ENCODE data around the gene RPS25.

DNA sequence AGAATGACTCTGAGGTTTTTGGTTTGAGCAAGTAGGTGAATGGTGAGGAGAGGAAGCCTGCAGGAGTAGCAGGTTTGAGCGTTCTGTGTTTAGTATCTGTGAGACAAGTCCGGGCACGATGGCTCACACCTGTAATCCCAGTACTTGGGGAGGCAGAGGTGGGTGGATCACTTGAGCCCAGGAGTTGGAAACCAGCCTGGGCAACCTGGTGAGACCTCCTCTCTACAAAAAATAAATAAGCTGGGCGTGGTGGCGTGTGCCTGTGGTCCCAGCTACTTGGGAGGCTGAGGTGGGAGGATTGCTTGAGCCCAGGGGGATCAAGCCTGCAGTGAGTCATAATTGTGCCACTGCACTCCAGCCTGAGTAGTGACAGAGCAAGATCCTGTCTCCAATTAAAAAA lies 29.9 kb downstream of the RPS25 start:
- TF ChIP-seq, protein P1, sequence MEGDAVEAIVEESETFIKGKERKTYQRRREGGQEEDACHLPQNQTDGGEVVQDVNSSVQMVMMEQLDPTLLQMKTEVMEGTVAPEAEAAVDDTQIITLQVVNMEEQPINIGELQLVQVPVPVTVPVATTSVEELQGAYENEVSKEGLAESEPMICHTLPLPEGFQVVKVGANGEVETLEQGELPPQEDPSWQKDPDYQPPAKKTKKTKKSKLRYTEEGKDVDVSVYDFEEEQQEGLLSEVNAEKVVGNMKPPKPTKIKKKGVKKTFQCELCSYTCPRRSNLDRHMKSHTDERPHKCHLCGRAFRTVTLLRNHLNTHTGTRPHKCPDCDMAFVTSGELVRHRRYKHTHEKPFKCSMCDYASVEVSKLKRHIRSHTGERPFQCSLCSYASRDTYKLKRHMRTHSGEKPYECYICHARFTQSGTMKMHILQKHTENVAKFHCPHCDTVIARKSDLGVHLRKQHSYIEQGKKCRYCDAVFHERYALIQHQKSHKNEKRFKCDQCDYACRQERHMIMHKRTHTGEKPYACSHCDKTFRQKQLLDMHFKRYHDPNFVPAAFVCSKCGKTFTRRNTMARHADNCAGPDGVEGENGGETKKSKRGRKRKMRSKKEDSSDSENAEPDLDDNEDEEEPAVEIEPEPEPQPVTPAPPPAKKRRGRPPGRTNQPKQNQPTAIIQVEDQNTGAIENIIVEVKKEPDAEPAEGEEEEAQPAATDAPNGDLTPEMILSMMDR (conservative IDR thresholded peaks at IDR 0.05; ENCODE audit: low read length), result no peak
- no peak for TF ChIP-seq EZH2phosphoT487 (IDR thresholded peaks at IDR 0.05; ENCODE audit: borderline replicate concordance)
